HG03520 (cell line): ENCODE data around the gene KRAS.

Experiments used
- ATAC-seq: cut with Tn5 transposase; IDR thresholded peaks from one replicate; pipeline ENCODE4 v1.9.1; 2021; ENCODE audit warnings: mild to moderate bottlenecking, moderate library complexity; ENCODE audit not compliant: unreplicated experiment

Gene KRAS

DNA sequence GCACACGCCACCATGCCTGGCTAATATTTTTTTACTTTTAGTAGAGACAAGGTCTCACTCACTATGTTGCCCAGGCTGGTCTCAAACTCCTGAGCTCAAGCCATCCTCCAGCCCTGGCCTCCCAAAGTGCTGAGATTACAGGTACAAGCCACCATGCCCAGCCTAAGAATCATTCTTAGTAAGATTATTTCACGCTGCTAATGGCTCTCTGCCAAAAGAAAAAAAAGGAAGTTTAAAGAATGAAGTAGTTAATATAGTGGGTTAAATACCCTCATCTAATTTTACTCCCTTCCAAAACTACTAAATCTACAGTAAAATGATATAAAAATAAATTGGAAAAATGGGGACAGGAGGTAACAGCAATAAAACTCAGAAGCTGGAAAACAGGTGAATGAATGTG, 53.1 kb downstream of the KRAS start:
- no peak for ATAC-seq

DNA sequence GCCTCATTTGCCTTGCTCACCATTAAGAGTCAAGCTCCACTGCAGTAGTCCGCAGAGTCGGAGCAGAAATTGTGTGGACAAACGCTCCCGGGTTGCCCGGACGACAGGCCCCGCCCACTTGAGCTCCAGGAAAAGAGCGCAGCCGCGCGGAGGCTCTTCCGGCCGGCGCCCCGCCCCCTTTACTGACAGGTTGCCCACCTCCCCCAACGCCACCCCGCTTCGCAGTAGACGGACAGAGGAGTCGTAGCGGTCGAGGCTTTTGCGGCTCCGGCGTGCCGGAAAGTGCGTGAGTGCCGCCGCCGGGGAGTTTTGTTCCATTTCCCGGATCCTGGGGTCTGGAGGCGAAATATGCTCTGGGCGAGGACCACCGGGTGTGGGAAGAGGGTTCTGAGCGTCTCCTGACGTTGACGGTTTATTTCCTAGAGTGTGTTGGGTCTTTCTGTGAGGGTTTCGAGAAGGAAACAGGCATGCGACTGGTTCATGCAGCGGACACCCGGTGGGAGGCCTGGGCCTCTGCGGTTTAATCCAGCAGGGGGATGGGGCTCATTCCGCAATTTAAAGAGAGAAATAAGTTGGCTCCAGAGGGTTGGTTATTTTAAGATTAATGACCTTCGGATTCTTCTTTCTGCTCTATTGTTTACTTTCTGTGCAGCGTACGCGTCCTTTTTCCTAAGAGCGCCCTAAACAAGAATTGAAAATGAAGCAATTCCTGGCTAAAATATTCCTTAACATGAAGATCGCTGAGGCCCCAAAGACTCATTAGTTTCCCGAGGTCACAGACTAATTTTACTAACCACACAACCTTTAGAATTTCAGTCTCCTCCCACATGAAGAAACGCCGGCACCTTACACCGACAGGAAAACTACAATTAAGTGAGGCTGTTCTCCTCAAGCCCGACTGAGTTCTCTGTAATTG, 55.4 kb downstream of the KRAS start, which contains the start of the genes DNAI7 and ETFRF1:
DNAI7 (minus strand) TSS at position 105 of the 916 bp plus-strand sequence; CDS start at position 23, 82 bp downstream.
ETFRF1 (plus strand) TSS at position 182 of the 916 bp plus-strand sequence. CDS start 8,720 bp downstream, outside the sequence.
- ATAC-seq = peak; percentile 97

- ATAC-seq = no peak
These were observed 56.0 kb downstream of the KRAS start for GRCh38 chr12:25194722-25195055.

GRCh38 chr12:25194214-25194613, 56.5 kb downstream of the KRAS start:
- ATAC-seq = no peak

- no peak for ATAC-seq
These were observed 59.9 kb downstream of the KRAS start for GRCh38 chr12:25190793-25191192.

DNA sequence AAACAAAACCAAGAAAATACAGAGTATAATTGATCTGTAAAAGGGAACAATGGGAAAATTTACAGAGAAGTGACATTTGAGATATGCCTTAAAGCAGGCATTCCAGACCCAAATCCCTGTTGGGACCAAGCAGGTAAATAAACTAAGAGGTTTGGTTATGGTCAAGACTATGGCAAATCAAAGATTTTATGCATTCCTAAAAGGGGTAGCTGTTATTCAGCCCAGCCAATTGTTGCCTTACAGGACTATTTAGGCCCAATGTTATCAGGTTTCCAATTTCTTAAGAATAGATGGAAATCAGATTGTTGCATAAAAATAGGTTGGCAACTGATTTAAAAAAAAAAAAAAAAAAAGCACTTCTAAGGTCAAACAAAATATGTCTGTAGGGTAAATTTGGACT, 61.1 kb downstream of the KRAS start:
- no peak for ATAC-seq

GRCh38 chr12:25187781-25188180, 62.9 kb downstream of the KRAS start:
- no peak for ATAC-seq

- peak; percentile 88 for ATAC-seq
These were observed 63.8 kb downstream of the KRAS start for GRCh38 chr12:25186788-25187402.

DNA sequence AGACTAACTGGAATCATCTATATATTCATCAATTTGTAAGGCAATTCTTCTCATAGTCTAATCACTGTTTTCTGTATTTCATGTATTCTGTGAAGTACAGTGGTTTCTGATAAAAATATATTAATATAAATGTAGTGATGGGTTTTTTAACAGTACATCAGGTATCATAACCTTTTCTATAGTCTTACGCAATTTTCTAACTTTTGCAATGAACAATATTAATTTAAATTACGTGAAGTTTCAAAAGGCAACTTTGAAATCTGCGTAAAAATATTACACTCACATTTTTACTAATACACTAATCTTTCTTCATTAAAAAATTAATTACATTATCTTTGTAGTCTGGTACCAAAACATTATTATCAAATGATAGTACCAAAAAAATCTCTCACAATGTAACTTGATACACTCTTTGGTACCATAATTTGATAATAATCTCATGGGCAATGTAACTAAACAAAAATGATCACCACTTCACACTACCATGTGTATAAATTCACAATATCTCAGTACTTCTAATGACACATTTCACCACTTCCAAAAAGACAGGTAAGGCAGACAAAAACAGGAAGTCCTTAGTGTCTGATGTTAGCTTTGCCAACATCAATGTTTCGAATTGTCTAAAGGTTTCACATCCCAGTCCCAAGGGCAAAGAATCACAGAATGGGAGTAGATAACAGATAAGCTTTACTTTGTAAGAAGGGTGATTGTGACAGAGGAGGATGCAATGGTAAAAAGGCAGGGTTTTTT, 64.5 kb downstream of the KRAS start:
- ATAC-seq = peak; percentile 42

- ATAC-seq = no peak
These were observed 66.6 kb downstream of the KRAS start for GRCh38 chr12:25184132-25184531.

DNA sequence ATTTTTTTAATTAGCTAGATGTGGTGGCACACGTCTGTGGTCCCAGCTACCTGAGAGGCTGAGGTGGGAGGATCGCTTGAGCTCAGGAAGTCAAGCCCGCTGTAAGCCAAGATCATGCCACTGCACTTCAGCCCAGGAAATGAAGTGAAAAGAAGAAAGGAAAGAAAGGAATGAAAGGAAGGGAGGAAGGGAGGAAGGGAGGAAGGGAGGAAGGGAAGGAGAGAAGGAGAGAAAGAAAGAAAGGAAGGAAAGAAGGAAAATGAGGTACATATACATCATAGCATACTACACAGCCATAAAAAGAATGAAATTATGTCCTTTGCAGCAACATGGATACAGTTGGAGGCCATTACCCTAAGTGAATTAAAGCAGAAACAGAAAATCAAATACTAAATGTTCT, 68.0 kb downstream of the KRAS start:
- ATAC-seq = no peak

GRCh38 chr12:25162866-25163265, 87.9 kb downstream of the KRAS start:
- ATAC-seq = no peak

DNA sequence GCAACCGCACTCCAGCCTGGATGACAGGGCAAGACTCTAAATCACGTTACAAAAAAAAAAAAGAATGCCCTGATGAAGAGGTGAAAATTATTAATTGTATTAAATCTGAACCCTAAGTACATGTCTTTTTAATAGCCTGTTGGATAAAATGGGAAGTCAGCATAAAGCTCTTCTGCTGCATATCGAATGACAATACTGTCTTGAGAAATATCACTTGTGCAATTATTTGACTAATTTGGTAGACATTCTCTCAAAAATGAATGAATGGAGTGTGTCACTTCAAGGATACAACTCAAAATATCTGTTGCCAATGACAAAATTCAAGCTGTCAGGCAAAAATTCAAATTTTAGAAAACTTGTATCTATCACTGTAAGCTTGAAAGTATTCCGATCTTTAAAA, 94.7 kb downstream of the KRAS start:
- no peak for ATAC-seq

DNA sequence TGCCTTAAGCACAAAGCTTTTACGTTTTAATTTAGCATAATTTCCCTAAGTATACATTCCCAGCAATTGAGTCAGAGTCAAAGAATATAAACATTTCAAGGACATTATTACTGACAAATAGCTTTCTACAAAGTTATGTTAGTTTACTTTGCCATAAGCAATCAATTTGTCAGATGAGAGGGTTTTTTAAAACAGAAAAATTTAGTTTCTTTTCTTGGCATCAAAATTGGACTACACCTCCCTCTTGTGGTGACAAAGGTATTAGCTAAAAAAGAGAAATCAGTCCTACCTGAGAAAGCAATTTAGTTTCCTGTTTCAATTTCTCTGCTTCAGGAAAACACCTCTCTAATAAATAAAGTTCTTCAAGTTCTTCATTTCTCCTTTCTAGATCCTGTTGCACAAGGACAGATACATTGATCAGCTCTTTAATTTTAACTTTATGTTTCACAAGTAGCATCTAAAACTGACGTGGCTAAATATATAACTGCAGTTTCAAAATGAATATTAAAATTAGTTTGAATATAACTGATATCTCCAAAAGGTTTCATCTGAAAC, 95.6 kb downstream of the KRAS start:
- ATAC-seq = peak; percentile 52
